ENCODE data around the gene PRTG.

DNA sequence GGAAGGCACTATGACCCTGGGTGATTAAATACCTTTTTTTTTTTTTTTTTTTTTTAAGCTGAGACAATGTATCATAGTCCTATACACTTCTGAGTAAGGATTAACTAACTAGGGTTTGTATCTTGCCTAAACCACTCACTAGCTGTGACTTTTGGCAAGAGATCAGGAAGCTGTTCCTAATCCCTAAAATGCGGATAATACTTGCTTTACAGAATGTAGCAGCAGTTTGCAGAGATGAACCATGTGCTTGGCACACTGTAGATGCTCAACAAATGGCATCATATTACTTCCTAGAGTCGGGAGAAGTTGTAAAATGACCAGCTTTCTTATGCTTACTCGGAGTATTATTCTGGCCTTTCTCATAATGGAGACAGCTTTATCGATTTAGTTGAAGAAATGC is 129.2 kb downstream of the PRTG start:
- no peak for TF ChIP-seq CTCF (IDR thresholded peaks at IDR 0.05)
- TF ChIP-seq ZFX (IDR thresholded peaks at IDR 0.05; ENCODE audit: borderline replicate concordance), result no peak
